Esophagus (tissue), 2 donors: ENCODE measurements around the gene FAM209B. TPM values are rescaled to one million over a fixed set of nuclear protein-coding genes. Genes with fewer than 3 reads are reported as not detected.
"Not testable (repeated sequence)": the region's sequence is repeated elsewhere in the genome, so short reads cannot be mapped to it uniquely, and the experiment has no call there.

Experiments used
- H3K27ac ChIP-seq, 2 donors: one replicate each; pipeline ENCODE4 v1.5.1; 2013; ENCODE audit warnings: low read depth in 2 of 2, mild to moderate bottlenecking in 2 of 2, inconsistent platforms in 1 of 2, low read length in 1 of 2, moderate library complexity in 1 of 2
- H3K27me3 ChIP-seq, 2 donors: one replicate each; pipeline ENCODE4 v1.6.1; 2013; ENCODE audit warnings: low read length in 2 of 2, control low read depth in 1 of 2, mild to moderate bottlenecking in 1 of 2; ENCODE audit not compliant: insufficient read depth in 2 of 2, control insufficient read depth in 1 of 2
- H3K36me3 ChIP-seq, 2 donors: one replicate each; pipeline ENCODE4 v1.6.1; 2013; ENCODE audit warnings: low read length in 1 of 2; ENCODE audit not compliant: control insufficient read depth in 2 of 2, insufficient read depth in 2 of 2
- H3K4me1 ChIP-seq, 2 donors: one replicate each; pipeline ENCODE4 v1.6.1; 2013; ENCODE audit warnings: low read length in 1 of 2; ENCODE audit not compliant: control insufficient read depth in 2 of 2, insufficient read depth in 2 of 2
- H3K4me3 ChIP-seq, 2 donors: one replicate each; pipeline ENCODE4 v1.5.1; 2013; ENCODE audit warnings: low read length in 2 of 2, mild to moderate bottlenecking in 2 of 2, low read depth in 1 of 2, moderate library complexity in 1 of 2
- H3K9me3 ChIP-seq, 2 donors: one replicate each; pipeline ENCODE4 v1.6.1; 2013; ENCODE audit warnings: mild to moderate bottlenecking in 2 of 2, low read depth in 1 of 2, low read length in 1 of 2, moderate library complexity in 1 of 2; ENCODE audit not compliant: control insufficient read depth in 2 of 2, insufficient read depth in 1 of 2
- WGBS, 2 donors: extraction: QIAGEN DNeasy Blood & Tissue Kit; methylation state at CpG; one replicate each; pipeline ENCODE4 v1.1.7; 2013; 5-methylcytosine and 5-hydroxymethylcytosine counted together
- polyA plus RNA-seq, 2 donors: library from polyadenylated mRNA; stranded (reverse); fragments of 200-250 nt; gene quantifications; one replicate each; pipeline ENCODE4 v1.2.3, GENCODE V29; 2013
- donor health status: healthy with polysubstance abuse.
- donor health status: Bipolar disorder and iron deficiency.

FAM209B gene, protein sequence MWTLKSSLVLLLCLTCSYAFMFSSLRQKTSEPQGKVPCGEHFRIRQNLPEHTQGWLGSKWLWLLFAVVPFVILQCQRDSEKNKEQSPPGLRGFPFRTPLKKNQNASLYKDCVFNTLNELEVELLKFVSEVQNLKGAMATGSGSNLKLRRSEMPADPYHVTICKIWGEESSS
- polyA plus RNA-seq = under 1 TPM; 0.43 to 0.47 TPM

DNA sequence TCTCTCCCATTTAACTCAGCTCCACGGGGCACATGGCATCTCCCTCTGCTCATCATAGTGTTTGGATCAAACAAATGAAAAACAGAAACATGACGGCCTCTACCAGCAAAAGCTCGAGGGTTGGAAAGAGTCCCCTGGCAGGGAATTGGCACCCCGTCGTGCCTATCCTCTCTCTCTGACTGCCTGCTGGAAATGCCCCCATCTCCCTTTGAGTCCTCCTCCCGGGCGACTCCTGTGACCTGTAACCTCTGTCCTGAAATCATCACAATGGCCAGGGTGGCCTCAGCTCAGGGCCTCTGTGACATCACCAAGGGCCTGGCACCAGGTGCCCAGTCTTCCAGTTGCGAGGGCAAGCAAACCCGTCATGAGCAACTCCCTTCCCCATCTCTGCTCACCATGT, at the start of gene FAM209B:
Gene FAM209B (plus strand): TSS at position 301 of the 400 bp plus-strand sequence. CDS start 96 bp downstream, at position 397.
- not testable (repeated sequence) for H3K36me3 ChIP-seq, H3K9me3 ChIP-seq
- 89% methylated on average over 9 of the region's 9 CpGs for WGBS, 2 donors

DNA sequence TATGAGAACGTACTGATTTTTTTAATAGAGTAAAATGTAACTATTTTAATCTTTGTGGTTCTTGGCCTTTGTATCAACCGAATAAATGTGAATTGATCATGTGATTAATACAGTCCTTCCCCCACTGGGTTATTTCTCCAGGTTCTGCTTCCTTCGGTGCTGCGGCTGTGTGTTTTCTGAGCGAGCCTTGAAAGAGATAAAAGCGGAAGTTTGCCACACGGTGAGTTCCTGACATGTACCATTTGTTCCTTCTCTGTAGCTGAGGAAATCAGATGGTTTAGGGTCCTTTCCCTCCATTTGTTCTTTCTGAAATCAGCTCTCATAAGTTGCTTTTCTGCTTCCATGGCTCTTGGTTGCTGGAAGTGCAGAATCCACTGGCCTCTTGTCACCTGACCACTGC, 49.1 kb upstream of the FAM209B start:
- WGBS, 2 donors = 77 to 82% methylated on average over 7 of the region's 7 CpGs
- Histone ChIP-seq H3K27ac (peak overlapping the region in 1 of 2 donors; percentile 35), H3K36me3 (peaks cover 17 to 22% of the 10 kb centered on the region in 2 donors)

More for the DNA sequence above, at the start of gene FAM209B:
- not testable (repeated sequence) for H3K4me3 ChIP-seq, H3K4me1 ChIP-seq, H3K27ac ChIP-seq, H3K27me3 ChIP-seq

DNA sequence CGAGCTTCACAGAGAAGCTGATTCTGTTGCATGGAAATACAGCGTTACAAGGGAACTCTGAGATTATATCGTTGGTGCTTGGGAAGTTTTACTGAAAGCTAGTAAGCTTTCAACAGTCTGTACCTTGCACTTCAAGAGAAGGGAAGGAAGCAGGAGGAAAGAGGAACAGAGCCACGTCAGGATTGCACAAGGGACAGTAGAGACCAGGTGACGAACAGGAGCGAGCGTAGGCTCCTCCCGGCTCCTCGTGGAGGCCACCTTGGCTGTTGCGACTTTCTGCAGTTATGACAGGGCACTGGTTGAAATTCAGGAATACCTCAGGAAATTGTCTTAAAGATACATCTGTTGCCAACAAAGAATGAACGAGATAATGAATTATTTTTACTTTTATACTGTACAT, 45.8 kb upstream of the FAM209B start:
- H3K36me3 ChIP-seq = peaks cover 12 to 26% of the 10 kb centered on the region in 2 donors
- no peak overlapping the region for H3K27ac ChIP-seq
- H3K4me3 ChIP-seq = no peak overlapping the region
- H3K9me3 ChIP-seq = no peaks in the 10 kb centered on the region
- no peaks in the 10 kb centered on the region for H3K27me3 ChIP-seq
- 81 to 86% methylated on average over 11 of the region's 11 CpGs for WGBS, 2 donors
- H3K4me1 ChIP-seq = no peaks in the 10 kb centered on the region

More for the DNA sequence above, 49.1 kb upstream of the FAM209B start:
- no peaks in the 10 kb centered on the region for H3K4me1 ChIP-seq
- no peaks in the 10 kb centered on the region for H3K9me3 ChIP-seq
- H3K27me3 ChIP-seq = no peaks in the 10 kb centered on the region
- H3K4me3 ChIP-seq = no peak overlapping the region

DNA sequence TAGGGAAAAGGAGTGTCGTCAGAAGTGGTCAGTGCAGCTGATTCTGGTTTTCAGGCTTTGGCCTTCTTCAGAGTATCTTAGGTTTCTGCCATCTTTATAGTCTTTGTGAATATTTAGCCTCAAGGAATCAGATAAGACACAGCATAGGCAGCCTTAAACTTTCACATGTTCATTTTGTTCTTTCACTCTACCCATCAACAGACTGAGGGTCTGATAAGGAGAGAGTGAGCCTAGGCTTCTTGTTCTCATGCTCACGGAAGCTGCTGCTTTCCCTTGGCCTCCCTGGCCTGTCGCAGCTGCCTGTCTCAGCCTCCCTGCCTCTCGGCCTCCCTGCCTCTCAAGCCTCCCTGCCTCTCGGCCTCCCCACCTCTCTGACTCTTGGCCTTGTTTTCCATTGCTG, 44.5 kb upstream of the FAM209B start:
- WGBS, 2 donors = 95 to 97% methylated on average over 5 of the region's 5 CpGs
- H3K4me3 ChIP-seq = no peak overlapping the region
- no peaks in the 10 kb centered on the region for H3K27me3 ChIP-seq
- H3K27ac ChIP-seq = no peak overlapping the region
- no peaks in the 10 kb centered on the region for H3K9me3 ChIP-seq
- no peaks in the 10 kb centered on the region for H3K4me1 ChIP-seq
- H3K36me3 ChIP-seq = peaks cover 12 to 26% of the 10 kb centered on the region in 2 donors

DNA sequence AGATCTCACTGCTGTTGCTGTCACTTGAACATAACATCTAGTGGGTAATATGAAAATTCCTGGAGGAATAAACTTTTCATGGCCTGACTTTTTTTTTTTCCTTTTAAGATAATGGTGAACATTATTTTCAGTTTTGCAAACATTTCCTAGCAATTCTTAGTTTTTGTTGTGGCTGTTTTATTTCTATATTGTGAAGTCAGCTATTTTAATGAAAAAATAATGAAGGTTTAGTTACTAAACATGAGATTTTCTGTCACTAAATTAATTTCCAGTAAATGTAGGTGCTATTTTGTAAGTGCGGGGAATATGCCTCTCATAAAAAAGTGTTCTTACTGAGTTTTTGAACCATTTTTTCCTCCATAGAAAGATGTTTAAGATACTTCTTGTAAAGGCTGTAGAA, 31.9 kb upstream of the FAM209B start:
- Histone ChIP-seq H3K27me3 (no peaks in the 10 kb centered on the region), H3K4me1 (no peaks in the 10 kb centered on the region), H3K9me3 (no peaks in the 10 kb centered on the region), H3K4me3 (no peak overlapping the region), H3K36me3 (peaks cover 0 to 3% of the 10 kb centered on the region in 2 donors), H3K27ac (no peak overlapping the region)
- WGBS, 2 donors = 98 to 100% methylated on average over 1 of the region's 1 CpG

DNA sequence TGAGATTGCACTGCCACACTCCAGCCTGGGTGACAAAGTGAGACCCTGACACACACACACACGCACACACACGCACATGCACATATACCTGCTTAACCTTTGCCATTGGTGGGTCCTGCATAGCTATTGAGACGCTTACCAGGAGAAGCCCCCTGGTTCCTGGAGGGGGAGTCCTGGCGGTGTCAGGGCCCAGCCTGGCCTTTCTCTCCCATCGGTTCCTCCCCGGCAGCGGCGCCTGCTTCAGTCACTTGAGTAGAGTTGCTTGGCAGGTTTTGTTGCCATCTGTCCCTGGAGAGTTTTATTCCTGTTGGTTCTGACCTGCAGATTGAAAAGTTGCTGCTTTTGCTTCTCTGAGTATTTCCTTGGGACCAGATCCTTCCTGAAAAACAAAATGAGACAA, 29.1 kb upstream of the FAM209B start:
- Histone ChIP-seq H3K27me3 (no peaks in the 10 kb centered on the region), H3K4me3 (no peak overlapping the region), H3K9me3 (no peaks in the 10 kb centered on the region), H3K27ac (no peak overlapping the region), H3K4me1 (no peaks in the 10 kb centered on the region), H3K36me3 (peaks cover 0 to 3% of the 10 kb centered on the region in 2 donors)
- 94% methylated on average over 8 of the region's 8 CpGs for WGBS, 2 donors

DNA sequence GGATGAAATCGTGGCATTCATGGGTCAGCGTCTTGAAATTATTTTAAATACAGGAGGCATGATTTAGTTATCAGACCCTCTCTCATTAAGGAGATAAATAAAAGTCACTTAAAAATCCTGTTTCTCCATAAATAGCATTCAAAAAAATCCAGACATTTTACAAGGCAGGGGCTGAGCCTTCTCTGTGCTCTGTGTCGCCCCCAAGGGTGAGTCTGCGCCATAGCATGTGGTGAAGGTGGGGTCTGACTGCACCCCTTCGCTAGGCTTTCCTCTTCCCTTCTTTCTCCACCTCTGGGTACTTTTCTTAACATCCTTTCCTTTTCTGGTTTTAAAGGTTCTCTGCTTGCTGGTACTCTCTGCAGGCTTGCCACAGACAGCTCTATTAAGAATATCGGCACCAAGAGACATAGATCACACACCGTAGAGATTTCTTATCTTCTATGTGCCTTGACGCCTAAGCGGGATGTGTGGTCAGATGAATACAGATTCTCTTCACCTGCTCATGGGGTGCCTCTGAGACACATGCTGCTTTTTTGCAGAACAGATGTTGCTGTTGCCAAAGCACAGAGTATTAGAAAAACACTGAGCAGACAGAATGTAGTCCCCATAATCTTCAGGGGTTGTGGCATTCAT, 28.6 kb upstream of the FAM209B start:
- H3K4me3 ChIP-seq = no peak overlapping the region
- peaks cover 0 to 3% of the 10 kb centered on the region in 2 donors for H3K36me3 ChIP-seq
- no peak overlapping the region for H3K27ac ChIP-seq
- no peaks in the 10 kb centered on the region for H3K27me3 ChIP-seq
- H3K4me1 ChIP-seq = no peaks in the 10 kb centered on the region
- no peaks in the 10 kb centered on the region for H3K9me3 ChIP-seq
- WGBS, 2 donors = 87 to 91% methylated on average over 9 of the region's 9 CpGs

DNA sequence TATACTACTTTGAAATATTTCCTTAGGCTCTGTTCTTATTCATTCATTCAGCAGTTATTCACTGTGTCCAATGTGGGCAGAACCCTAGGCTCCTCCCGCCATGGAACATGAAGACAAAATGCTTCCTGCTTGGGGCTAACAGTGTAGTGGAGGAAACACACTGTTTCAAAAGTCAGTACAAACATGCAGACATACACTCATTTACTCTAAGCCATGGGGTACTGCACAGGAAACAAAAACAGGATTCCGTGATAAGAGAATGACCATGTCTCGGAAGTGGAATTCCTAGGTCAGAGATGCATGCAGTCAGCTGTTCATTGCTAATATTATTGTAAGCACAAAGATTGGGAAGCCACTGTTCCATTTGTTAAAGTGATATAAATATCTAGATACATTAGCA, 26.9 kb upstream of the FAM209B start:
- no peak overlapping the region for H3K27ac ChIP-seq
- WGBS, 2 donors = 58 to 62% methylated on average over 3 of the region's 3 CpGs
- H3K4me3 ChIP-seq = no peak overlapping the region
- no peaks in the 10 kb centered on the region for H3K4me1 ChIP-seq
- H3K9me3 ChIP-seq = no peaks in the 10 kb centered on the region
- peaks cover 0 to 3% of the 10 kb centered on the region in 2 donors for H3K36me3 ChIP-seq
- H3K27me3 ChIP-seq = no peaks in the 10 kb centered on the region

DNA sequence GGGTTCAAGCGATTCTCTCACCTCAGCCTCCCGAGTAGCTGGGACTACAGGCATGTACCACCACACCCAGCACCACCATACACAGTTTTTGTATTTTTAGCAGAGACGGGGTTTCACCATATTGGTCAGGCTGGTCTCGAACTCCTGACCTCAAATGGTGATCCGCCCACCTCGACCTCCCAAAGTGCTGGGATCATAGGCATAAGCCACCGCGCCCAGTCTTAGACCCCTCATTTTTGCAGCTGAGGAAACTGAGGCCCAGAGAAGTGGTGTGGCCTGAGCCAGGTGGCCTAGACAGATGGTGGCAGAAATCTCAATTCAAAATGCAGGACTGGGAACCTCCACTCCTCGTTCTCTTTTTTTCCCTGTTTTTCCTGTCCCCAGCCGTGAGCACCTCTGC, 21.1 kb upstream of the FAM209B start:
- H3K27me3 ChIP-seq = no peaks in the 10 kb centered on the region
- H3K27ac ChIP-seq = no peak overlapping the region
- H3K4me1 ChIP-seq = no peaks in the 10 kb centered on the region
- H3K4me3 ChIP-seq = no peak overlapping the region
- peaks cover 0 to 16% of the 10 kb centered on the region in 2 donors for H3K36me3 ChIP-seq
- no peaks in the 10 kb centered on the region for H3K9me3 ChIP-seq
- WGBS, 2 donors = 95 to 99% methylated on average over 10 of the region's 10 CpGs
